NB4 (cell line): Measurements from ENCODE around the gene RASSF5.

Experiments used
- CTCF ChIP-seq: IDR thresholded peaks from one replicate; pipeline ENCODE4 v1.5.1; 2012; ENCODE audit warnings: low read depth, low read length
- MYC ChIP-seq: IDR thresholded peaks from 2 replicates; pipeline ENCODE4 v1.6.1; 2011; ENCODE audit warnings: low read depth, low read length
- TF ChIP-seq, protein P1 (sequence below): IDR thresholded peaks from 2 replicates; pipeline ENCODE4 v1.6.1; 2011; ENCODE audit warnings: low read depth, low read length

GRCh38 chr1:206491616-206492015 is 15.7 kb upstream of the RASSF5 start:
- TF ChIP-seq MYC (no peak), CTCF (no peak)
- TF ChIP-seq, protein P1, sequence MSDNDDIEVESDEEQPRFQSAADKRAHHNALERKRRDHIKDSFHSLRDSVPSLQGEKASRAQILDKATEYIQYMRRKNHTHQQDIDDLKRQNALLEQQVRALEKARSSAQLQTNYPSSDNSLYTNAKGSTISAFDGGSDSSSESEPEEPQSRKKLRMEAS: no peak
